HG02973 (cell line): Measurements from ENCODE around the gene MEF2A.

ENCODE experiments used
- ATAC-seq: cut with Tn5 transposase; IDR thresholded peaks from one replicate; pipeline ENCODE4 v1.9.1; 2021; ENCODE audit warnings: moderate library complexity; ENCODE audit not compliant: unreplicated experiment

The MEF2A gene

DNA sequence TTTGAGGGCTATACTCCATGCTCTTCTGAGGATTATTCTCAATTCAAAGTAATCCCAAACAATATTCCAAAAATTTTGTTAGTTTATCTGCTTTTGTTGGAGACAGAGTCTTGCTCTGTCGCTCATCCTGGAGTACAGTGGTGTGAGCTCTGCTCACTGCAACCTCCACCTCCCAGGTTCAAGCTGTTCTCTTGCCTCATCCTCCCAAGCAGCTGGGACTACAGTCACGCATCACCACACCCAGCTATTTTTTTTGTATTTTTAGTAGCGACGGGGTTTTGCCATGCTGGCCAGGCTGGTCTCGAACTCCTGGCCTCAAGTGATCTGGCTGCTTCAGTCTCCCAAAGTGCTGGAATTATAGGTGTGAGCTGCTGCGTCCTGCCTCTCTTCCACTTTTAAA, 39.1 kb downstream of the MEF2A start:
- ATAC-seq: no peak

DNA sequence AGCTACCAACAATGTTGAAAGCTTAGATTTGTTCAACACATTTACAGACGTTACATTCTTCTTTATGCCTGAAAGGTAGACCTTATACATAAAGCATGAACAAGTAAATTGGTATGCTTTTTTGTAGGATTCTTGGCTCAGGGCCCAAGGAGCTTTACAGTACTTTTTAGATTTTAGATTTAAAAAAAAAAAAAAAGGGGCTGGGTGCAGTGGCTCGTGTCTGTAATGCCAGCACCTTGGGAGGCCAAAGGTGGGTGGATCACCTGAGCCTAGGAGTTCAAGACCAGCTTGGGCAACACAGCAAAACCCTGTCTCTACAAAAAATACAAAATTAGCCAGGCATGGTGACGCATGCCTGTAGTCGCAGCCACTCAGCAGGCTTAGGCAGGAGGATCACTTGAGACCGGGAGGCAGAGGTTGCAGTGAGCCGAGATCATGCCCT, 39.7 kb downstream of the MEF2A start:
- no peak for ATAC-seq

- no peak for ATAC-seq
Observed at GRCh38 chr15:99605990-99606389, 40.2 kb downstream of the MEF2A start.

GRCh38 chr15:99606646-99607045, 40.9 kb downstream of the MEF2A start:
- ATAC-seq: no peak

DNA sequence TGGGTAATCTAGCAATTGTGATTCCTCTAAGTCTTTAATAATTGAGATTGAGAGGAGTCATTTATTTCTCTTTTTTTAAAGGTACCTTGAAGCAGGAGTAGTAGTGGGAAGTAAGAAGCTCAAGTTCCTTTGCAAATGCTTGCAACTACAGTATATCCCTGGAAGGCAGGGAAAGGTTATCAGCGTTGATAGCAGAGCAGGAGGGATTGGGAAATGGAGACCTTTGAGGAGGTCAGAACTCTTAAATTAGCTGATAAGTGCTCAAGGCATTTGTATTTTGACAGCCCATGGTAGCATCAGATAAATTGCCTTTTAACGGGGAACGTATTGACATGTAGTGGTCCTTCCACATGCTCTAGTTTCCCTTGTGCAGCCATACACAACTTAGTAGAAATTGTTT, 47.7 kb downstream of the MEF2A start:
- no peak for ATAC-seq

DNA sequence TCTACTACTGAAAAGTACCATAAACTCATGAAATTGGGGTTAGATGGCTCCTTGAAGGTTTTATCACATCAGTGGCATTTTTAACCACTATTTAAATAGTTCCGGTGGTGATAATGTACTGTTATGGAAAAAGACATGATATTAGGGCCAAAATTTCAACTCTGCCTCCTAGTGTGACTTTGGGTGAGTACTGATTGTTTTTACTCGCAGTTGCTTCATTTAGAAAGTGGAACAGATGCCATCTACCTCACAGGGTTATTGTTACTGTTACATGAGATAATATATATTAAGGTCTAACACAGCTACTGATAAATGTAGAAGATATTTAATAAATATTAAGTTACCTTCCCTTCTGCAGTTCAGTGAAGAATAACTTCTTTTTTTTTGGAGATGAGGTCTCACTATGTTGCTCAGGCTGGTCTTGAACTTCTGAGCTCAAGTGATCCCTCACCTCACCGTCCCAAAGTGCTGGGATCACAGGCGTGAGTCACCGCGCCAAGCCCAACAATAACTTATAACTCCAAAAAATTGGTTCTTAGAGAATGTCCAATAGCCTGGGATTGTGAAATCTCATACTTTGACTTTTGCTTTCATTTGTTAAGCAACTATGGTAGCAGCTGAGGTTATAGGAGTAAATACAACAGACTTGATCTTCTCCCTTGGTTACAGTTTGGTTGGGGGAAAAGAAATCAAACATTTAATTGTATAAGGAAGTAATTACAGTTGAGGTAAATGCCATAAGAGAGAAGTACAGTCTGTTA, 48.3 kb downstream of the MEF2A start:
- no peak for ATAC-seq

GRCh38 chr15:99614749-99615288, 49.0 kb downstream of the MEF2A start:
- no peak for ATAC-seq

GRCh38 chr15:99615460-99615859, 49.7 kb downstream of the MEF2A start:
- ATAC-seq: no peak

DNA sequence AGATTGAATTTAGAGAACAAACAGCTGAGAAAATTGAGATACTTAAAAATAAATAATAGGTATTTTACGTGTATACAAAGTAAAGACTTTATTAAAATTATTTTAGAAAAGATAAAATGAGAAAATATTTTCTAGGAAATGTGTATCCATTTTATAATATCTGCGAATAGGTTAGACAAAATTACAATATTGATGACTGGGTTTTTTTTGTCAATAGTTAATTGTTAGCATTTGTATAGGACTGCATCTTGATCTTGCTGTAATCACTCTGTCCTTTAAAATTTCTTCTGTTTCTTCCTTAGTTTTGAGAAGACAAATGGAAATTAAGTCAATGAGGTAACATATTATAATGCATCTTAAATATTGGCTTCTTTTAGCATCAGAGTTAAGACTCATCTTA, 50.3 kb downstream of the MEF2A start:
- ATAC-seq: no peak

DNA sequence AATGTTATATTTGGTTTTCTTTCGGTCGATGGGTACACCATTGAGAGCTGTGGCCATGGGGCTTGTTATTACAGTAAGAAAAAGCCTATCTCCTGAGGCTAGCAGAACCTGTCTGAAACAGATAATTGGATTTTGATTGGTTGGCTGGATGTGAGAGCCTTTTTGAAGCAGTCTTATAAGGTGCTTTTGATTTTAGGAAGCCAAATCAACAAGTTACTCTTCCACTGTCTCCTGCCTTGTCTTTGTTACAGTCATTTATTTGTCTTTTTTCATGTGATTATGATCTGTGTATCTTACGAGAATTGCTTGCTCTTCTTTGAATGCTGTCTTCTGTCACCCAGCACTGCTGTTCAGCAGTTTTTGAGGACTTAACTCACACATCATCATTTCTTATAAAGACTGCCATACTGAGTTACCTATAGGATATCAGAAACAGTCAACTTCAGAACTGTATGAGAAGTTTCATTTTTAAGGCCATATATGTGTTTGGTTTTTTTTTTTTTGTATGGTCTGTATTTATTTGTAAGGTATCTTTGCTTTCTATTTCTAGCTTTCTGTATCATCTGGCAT, 51.1 kb downstream of the MEF2A start:
- ATAC-seq: no peak

- no peak for ATAC-seq
Observed at GRCh38 chr15:99618941-99619411, 53.2 kb downstream of the MEF2A start.

GRCh38 chr15:99619712-99620111, 53.9 kb downstream of the MEF2A start:
- no peak for ATAC-seq

DNA sequence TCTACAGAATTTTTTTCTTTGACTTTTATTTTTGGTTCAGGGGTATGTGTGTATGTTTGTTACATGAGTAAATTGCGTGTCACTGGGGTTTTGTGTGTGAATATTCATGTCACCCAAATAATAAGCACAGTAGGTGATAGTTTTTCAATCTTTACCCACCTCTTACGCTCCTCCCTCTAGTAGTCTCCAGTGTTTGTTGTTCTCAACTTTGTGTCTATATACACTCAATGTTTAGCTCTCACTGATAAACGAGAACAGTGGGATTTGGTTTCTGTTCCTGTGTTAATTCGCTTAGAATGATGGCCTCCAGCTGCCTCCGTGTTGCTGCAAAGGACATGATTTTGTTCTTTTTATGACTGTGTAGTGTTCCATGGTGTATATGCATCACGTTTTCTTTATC, 54.4 kb downstream of the MEF2A start:
- ATAC-seq: no peak

- ATAC-seq: no peak
Observed at GRCh38 chr15:99621767-99622166, 56.0 kb downstream of the MEF2A start.

DNA sequence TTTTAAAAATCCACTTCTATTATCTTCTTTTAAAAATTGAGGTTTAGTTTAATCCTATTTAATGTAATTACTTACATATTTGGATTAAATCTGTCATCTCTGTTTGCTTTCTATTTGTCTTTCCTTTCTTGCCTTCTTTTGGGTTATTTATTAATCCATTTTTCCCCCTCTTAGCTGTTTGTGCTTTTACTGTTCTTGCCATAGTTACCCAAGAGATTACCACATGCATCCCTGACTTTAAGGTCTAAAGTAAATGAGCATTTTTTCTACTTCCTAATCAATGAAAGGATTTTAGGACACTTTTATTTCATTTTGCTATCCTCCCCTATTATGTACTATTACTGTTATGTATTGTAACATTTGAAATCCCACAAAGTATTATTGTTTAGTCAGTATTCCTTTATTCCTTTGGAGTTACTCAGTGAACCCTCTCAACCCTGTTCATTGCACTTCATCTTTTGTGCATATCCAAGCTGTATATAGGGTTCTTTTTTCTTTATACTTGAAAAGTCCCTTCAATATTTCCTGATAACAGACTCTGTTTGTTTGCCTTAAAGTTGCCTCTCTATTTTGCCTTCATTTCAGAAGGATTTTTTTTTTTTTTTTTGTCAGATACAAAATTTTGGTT, 62.7 kb downstream of the MEF2A start:
- no peak for ATAC-seq

DNA sequence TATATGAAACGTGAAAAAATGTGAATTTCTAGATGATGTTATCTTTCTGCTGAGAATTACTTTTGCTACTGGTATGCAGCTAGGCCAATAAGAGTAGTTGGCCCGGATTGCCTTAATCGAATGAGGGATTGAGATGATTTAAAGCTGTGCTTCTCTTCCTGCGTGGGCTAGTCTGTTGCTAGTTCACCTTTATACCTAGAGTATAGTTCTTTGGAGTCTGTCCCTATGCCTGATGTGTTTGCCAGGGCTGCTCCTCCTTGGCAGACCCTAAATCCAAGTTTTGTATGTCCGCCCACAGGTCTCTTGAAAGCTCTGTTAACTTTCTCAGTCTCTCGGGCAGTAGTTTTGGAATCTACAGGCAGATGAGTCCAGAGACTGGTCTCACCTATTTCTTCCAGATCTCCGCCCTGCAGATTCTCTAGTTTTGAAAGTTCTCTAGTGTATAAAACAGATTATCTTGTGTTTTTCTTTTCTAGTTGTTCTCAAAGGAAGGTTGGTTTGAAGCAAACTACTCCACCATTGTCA, 64.9 kb downstream of the MEF2A start:
- ATAC-seq: no peak

DNA sequence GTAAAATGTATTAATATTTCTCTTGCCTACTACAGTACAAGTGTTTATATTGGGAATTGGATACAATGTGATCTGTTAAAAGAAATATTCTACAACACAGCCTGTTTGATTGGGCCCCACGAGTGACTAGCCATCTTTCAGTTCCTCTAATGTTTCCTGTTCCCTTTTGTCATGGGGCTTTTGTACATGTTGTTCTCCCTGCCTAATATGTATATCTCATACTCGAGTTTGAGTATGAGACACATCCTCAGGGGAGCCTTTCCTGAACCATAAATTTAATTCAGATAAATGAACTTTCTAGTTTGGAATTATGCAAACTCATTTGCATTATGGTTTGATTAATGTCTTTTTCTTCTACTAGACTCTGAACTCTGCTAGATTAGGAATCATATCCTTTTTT, 65.5 kb downstream of the MEF2A start:
- ATAC-seq: peak; percentile 88

DNA sequence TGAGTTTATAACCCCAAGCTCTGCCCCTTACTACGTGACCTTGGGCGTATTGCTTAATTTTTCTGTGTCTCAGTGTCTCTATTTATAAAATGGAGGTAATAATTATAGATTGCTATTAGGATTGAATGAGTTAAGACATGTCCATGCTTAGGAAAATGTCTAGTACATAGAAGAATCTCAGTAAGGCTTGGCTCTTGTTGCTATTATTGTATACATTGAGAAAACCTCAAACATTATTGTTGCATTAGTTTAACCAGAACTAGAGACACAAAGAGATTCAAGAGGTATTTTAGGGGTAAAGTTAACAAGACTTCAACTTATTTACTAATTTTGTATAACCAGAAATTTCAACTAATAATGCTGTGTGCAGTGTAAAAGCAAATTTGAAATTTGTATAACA, 66.7 kb downstream of the MEF2A start:
- ATAC-seq: no peak

DNA sequence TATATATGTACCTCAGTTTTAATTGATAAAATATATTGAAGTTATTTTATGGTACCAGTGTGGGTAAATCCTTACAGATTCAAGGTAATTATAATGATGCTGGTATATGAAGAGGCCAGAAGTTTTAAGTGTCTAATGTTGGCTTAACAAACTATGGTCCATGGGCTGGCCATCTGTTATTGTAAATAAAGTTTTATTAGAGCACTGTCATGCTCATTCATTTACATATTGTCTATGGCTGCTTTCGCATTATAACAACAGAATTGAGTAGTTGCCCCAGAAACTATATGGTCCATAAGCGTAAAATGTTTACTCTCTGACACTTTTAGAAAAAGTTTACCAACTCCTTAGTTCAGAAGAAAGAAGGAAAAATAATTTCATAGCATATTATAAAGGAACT, 67.9 kb downstream of the MEF2A start:
- no peak for ATAC-seq

DNA sequence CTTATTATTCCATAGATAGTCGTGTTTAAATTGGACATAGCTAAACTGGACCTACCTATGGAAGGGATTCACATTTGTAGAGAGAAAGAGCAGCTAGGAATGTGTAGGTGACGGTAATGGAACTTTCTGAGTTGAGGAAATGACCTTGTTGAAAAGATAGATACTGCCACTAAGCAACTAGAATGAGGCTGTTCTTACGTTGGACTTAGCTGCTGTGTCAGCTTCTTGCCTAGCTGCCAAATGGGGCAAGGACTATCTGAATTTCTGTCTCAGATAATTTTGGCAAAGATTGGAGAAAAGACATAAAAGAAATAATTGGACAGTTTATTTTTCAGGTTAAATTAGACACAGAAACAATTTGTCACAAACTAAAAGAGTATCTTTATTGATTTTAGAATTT, 68.8 kb downstream of the MEF2A start:
- ATAC-seq: no peak

DNA sequence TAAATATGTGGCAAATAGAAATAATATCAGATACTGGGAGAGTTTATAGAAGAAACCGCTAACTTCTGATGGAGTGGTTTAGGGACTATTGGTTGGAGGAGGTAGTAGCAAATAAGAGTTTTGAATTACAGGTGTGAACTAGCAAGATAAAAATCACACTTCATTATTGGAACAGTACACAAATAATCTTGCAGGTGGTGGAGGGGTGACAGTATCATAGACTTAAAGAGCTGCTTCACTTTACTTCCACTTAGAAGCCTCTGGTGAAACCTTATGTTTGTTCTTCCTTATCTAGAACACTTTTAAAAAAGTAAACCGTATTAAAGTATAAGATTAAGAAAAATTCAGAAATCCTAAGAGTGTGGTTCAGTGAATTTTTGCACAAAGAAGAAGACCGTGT, 69.4 kb downstream of the MEF2A start:
- no peak for ATAC-seq

GRCh38 chr15:99635794-99636193, 70.0 kb downstream of the MEF2A start:
- ATAC-seq: peak; percentile 59
